Calu3 (cell line): ENCODE data around the gene MARCKSL1. TPM values are rescaled to one million over a fixed set of nuclear protein-coding genes. Genes with fewer than 3 reads are reported as not detected.
"Not testable (repeated sequence)": the region's sequence is repeated elsewhere in the genome, so short reads cannot be mapped to it uniquely, and the experiment has no call there.

Source experiments
- BruUV-seq: library from RNA; stranded (reverse); fragments of 400-500 nt; replicated peaks from 2 replicates; lab custom pipeline; 2021; lab: Mats Ljungman, UMichigan
- CTCF ChIA-PET: fragments of 300-600 bp; sonication (Branson Sonifier 250); formaldehyde crosslinking; loops from one replicate; lab custom pipeline; 2022; ENCODE audit warnings: antibody characterized with exemption; lab: Charles Lee
- DNase-seq: peaks from one replicate; pipeline ENCODE4 v3.0.0; 2022
- H3K27ac Mint-ChIP-seq: one replicate; pipeline ENCODE4 v1.8.0; 2022; ENCODE audit warnings: mixed read lengths; ENCODE audit not compliant: unreplicated experiment
- H3K27me3 Mint-ChIP-seq: one replicate; pipeline ENCODE4 v1.8.0; 2022; ENCODE audit warnings: mixed read lengths; ENCODE audit not compliant: unreplicated experiment
- H3K36me3 Mint-ChIP-seq: one replicate; pipeline ENCODE4 v1.8.0; 2022; ENCODE audit warnings: mild to moderate bottlenecking, moderate library complexity, mixed read lengths; ENCODE audit not compliant: insufficient read depth, unreplicated experiment
- H3K4me1 Mint-ChIP-seq: one replicate; pipeline ENCODE4 v1.8.0; 2022; ENCODE audit warnings: mild to moderate bottlenecking, low read depth, mixed read lengths; ENCODE audit not compliant: unreplicated experiment
- H3K4me3 Mint-ChIP-seq: one replicate; pipeline ENCODE4 v1.8.0; 2022; ENCODE audit warnings: mild to moderate bottlenecking, low read depth, moderate library complexity, mixed read lengths; ENCODE audit not compliant: unreplicated experiment
- H3K9me3 Mint-ChIP-seq: one replicate; pipeline ENCODE4 v1.8.0; 2022; ENCODE audit warnings: low read depth, mixed read lengths; ENCODE audit not compliant: unreplicated experiment
- intact Hi-C: fragments of 100-400 bp; cut with micrococcal nuclease; formaldehyde crosslinking; loops from one replicate; pipeline ENCODE4 v1.10.0; 2022; ENCODE audit not compliant: unreplicated experiment
- total RNA-seq: library from RNA; stranded (reverse); gene quantifications from 2 replicates; pipeline ENCODE4 v1.2.3, GENCODE V29; 2022
- TF ChIP-seq, protein P1 (sequence below): fragments of 200-600 bp; IDR thresholded peaks from one replicate; pipeline ENCODE4 v1.8.0; 2022; ENCODE audit warnings: antibody characterized with exemption; ENCODE audit not compliant: unreplicated experiment

MARCKSL1 gene
- total RNA-seq, 1 experiment from 2014 or later, result 169 TPM

DNA sequence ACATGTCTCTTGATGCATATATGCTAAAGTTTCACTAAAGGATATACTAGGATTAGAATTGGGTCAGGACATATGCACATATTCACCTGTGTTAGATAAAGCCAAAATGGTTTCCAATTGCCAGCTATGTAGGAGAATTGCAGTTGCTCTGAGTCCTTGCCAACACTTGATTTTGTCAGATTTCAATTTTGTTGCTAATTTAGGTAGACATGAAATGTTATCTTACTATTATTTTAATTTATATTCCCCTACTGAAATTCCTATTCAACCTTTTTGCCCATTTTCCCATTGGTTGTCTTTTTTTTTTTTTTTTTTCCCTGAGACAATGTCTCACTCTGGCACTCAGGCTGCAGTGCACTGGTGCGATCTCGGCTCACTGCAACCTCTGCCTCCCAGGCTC is 30.7 kb downstream of the MARCKSL1 start:
- H3K4me1 Mint-ChIP-seq, result peaks cover 14% of the 10 kb centered on the region
- no peak overlapping the region for H3K4me3 Mint-ChIP-seq
- peaks cover 5% of the 10 kb centered on the region for H3K9me3 Mint-ChIP-seq
- no TSS peak for BruUV-seq
- no peaks in the 10 kb centered on the region for H3K27me3 Mint-ChIP-seq
- TF ChIP-seq, protein P1, sequence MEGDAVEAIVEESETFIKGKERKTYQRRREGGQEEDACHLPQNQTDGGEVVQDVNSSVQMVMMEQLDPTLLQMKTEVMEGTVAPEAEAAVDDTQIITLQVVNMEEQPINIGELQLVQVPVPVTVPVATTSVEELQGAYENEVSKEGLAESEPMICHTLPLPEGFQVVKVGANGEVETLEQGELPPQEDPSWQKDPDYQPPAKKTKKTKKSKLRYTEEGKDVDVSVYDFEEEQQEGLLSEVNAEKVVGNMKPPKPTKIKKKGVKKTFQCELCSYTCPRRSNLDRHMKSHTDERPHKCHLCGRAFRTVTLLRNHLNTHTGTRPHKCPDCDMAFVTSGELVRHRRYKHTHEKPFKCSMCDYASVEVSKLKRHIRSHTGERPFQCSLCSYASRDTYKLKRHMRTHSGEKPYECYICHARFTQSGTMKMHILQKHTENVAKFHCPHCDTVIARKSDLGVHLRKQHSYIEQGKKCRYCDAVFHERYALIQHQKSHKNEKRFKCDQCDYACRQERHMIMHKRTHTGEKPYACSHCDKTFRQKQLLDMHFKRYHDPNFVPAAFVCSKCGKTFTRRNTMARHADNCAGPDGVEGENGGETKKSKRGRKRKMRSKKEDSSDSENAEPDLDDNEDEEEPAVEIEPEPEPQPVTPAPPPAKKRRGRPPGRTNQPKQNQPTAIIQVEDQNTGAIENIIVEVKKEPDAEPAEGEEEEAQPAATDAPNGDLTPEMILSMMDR, result no peak
- peaks cover 45% of the 10 kb centered on the region for H3K36me3 Mint-ChIP-seq
- no peak overlapping the region for H3K27ac Mint-ChIP-seq
- DNase-seq, result no peak
- CTCF ChIA-PET, result no interaction called here
- intact Hi-C loops, result no loop called here

DNA sequence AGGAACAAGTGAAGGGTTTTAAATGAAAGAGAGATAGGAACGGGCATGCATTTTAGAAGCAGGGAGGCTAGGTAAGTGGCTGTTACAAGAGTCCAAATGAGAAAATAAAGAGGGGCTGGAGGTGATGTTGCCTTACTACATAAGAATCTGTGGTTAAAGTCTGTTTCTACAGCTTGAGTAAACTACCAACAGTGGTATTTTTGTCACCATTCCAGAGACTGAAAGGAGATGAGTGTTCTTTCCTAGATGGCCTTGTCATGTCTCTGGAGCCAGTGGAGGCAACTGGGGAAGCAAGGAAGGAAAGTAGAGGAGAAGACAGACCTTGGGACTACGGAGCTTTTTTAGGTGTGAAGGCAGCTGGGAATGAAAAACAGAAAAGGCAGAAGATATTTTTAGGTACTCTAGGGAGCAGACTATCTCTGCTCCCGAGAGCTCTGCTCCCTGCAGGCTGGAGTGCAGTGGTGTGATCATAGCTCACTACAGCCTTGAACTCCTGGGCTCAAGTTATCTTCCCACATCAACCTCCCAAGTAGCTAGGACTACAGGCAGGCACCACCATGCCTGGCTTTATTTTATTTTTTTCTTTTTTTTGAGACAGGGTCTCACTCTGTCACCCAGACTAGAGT is 31.9 kb downstream of the MARCKSL1 start:
- Mint-ChIP-seq H3K4me3 (no peak overlapping the region), H3K27me3 (no peaks in the 10 kb centered on the region), H3K9me3 (peaks cover 5% of the 10 kb centered on the region), H3K27ac (no peak overlapping the region), H3K36me3 (peaks cover 45% of the 10 kb centered on the region), H3K4me1 (peaks cover 14% of the 10 kb centered on the region)
- BruUV-seq, result no TSS peak
- TF ChIP-seq, protein P1, result no peak
- DNase-seq, result no peak
- intact Hi-C loops, result no loop called here
- CTCF ChIA-PET, result interaction anchor here (0.7 to 1.4 kb wide), 2 partner anchors 19 to 38 kb away, joined by 3 read pairs; no protein-coding TSS in a partner anchor

DNA sequence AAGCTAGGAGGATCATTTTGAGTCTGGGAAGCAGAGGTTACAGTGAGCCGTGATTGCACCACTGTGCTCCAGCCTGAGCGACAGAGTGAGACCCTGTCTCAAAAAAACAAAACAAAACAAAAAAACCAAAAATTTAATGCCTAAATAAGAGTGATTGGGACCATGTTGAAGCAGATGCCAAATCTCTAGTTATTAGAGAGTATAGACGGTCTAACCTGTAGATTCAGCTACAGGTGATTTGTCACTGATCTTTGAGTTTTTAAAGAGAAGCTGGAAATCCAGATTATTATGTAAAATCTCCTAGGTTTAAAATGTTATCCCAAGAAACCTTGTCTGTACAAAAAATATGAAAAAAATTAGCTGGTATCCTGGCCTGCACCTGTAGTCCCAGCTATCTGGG is 32.7 kb downstream of the MARCKSL1 start:
- intact Hi-C loops, result no loop called here
- DNase-seq, result no peak
- no peak overlapping the region for H3K27ac Mint-ChIP-seq
- H3K36me3 Mint-ChIP-seq, result peaks cover 45% of the 10 kb centered on the region
- H3K4me1 Mint-ChIP-seq, result peaks cover 14% of the 10 kb centered on the region
- H3K4me3 Mint-ChIP-seq, result no peak overlapping the region
- TSS peak; percentile 8 for BruUV-seq
- CTCF ChIA-PET, result interaction anchor here (1.4 kb wide), 1 partner anchor 19 kb away, joined by 3 read pairs; no protein-coding TSS in a partner anchor
- no peaks in the 10 kb centered on the region for H3K27me3 Mint-ChIP-seq
- peaks cover 5% of the 10 kb centered on the region for H3K9me3 Mint-ChIP-seq
- TF ChIP-seq, protein P1, result no peak

DNA sequence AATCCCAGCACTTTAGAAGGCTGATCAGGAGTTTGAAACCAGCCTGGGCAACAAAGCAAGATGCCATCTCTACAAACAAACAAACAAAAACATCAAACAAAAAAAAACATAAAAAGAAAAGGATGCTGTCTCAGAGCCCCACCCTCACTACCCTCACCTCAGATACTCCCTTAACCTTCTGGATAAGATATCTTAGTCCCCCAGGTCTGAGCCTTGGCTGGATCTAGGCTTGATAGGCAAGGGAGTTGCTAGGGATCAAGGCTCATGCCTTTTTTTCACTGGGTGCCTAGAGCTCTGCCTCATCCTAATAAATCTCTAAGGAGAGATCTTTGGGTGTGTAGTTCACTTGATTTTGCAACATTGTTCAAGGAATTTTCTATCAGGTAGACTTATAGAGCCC is 36.7 kb downstream of the MARCKSL1 start:
- TF ChIP-seq, protein P1, result no peak
- Mint-ChIP-seq H3K9me3 (peaks cover 5% of the 10 kb centered on the region), H3K4me1 (peaks cover 16% of the 10 kb centered on the region), H3K4me3 (no peak overlapping the region), H3K27ac (no peak overlapping the region), H3K27me3 (no peaks in the 10 kb centered on the region), H3K36me3 (peaks cover 38% of the 10 kb centered on the region)
- intact Hi-C loops, result loop anchor here (10.0 kb wide), 1 partner anchor 55 kb away; the partner anchor contains the start of gene FAM167B
- BruUV-seq, result no TSS peak
- no peak for DNase-seq
- CTCF ChIA-PET, result no interaction called here

DNA sequence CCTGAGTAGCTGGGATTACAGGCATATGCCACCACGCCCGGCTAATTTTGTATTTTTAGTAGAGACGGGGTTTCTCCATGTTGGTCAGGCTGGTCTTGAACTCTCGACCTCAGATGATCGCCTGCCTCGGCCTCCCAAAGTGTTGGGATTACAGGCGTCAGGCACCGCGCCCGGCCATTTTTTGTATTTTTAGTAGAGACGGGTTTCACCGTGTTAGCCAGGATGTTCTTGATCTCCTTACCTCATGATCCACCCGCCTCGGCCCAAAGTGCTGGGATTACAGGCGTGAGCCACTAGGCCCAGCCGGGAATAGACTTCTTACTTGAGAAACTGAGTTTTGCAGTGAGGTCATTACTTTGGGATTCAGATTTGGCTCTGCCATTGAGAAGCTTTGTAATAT is 37.8 kb downstream of the MARCKSL1 start:
- intact Hi-C loops, result loop anchor here (10.0 kb wide), 1 partner anchor 53 kb away; the partner anchor contains the start of gene FAM167B
- CTCF ChIA-PET, BruUV-seq, H3K27me3 Mint-ChIP-seq, H3K27ac Mint-ChIP-seq, DNase-seq, H3K4me3 Mint-ChIP-seq, H3K9me3 Mint-ChIP-seq: not testable (repeated sequence)
- Mint-ChIP-seq H3K4me1 (peaks cover 16% of the 10 kb centered on the region), H3K36me3 (peaks cover 38% of the 10 kb centered on the region)
